CD4-positive, CD25-positive, alpha-beta regulatory T cell (primary cell): ENCODE results near the gene LY6G5B. TPM values are rescaled to one million over a fixed set of nuclear protein-coding genes. Genes with fewer than 3 reads are reported as not detected.

Experiments
- ATAC-seq, 2 donors: fragments of 150-1000 bp; cut with Tn5 transposase; one replicate each; pipeline ENCODE4 v1.10.0; 2021; ENCODE audit warnings: low read depth in 2 of 2, moderate number of reproducible peaks in 2 of 2, moderate library complexity in 1 of 2
- DNase-seq, 3 donors: peaks; one replicate each; pipeline versions ENCODE4 v3.0.0 to v3.0.0-alpha.2; 2012 to 2022; ENCODE audit warnings: mixed read lengths in 1 of 3
- H3K27ac ChIP-seq: one replicate; pipeline ENCODE4 v1.7.0; 2013; ENCODE audit warnings: mild to moderate bottlenecking, low read length; ENCODE audit not compliant: insufficient read depth, poor library complexity, severe bottlenecking
- H3K27me3 ChIP-seq: one replicate; pipeline ENCODE4 v1.7.0; 2013; ENCODE audit warnings: low read length; ENCODE audit not compliant: control insufficient read depth, insufficient read depth
- H3K36me3 ChIP-seq: one replicate; pipeline ENCODE4 v1.7.0; 2013; ENCODE audit warnings: mild to moderate bottlenecking, low read length, moderate library complexity; ENCODE audit not compliant: control insufficient read depth, insufficient read depth
- H3K4me1 ChIP-seq: 2 replicates; pipeline ENCODE4 v1.7.0; 2013; ENCODE audit warnings: mild to moderate bottlenecking, low read length; ENCODE audit not compliant: insufficient read depth, control insufficient read depth, poor library complexity, severe bottlenecking
- H3K4me3 ChIP-seq: one replicate; pipeline ENCODE4 v1.7.0; 2013; ENCODE audit warnings: low read depth, mild to moderate bottlenecking, low read length, moderate library complexity
- H3K9me3 ChIP-seq, 2 experiments: 1 replicate in 1 of 2; 2 replicates in 1 of 2; pipeline ENCODE4 v1.7.0; 2013; ENCODE audit warnings: low read length in 2 of 2, mild to moderate bottlenecking in 1 of 2, moderate library complexity in 1 of 2; ENCODE audit not compliant: control insufficient read depth in 2 of 2
- H3K27ac Mint-ChIP-seq, 3 donors: one replicate each; pipeline ENCODE4 v1.8.0; 2020 to 2022; ENCODE audit warnings: mild to moderate bottlenecking in 3 of 3, mixed read lengths in 3 of 3, moderate library complexity in 2 of 3
- H3K27me3 Mint-ChIP-seq: one replicate; pipeline ENCODE4 v1.8.0; 2022; ENCODE audit warnings: mild to moderate bottlenecking, mixed read lengths
- H3K36me3 Mint-ChIP-seq: one replicate; pipeline ENCODE4 v1.8.0; 2020; ENCODE audit warnings: mixed read lengths
- H3K4me1 Mint-ChIP-seq, 4 donors: one replicate each; pipeline ENCODE4 v1.8.0; 2020 to 2022; ENCODE audit warnings: mixed read lengths in 4 of 4, mild to moderate bottlenecking in 1 of 4
- H3K4me3 Mint-ChIP-seq, 4 donors: one replicate each; pipeline ENCODE4 v1.8.0; 2020 to 2022; ENCODE audit warnings: mild to moderate bottlenecking in 4 of 4, mixed read lengths in 4 of 4, moderate library complexity in 3 of 4
- H3K9me3 Mint-ChIP-seq, 7 donors: one replicate each; pipeline ENCODE4 v1.8.0; 2020 to 2022; ENCODE audit warnings: mixed read lengths in 7 of 7, mild to moderate bottlenecking in 3 of 7, moderate library complexity in 2 of 7
- polyA plus RNA-seq, 4 donors: library from polyadenylated mRNA; unstranded; fragments of 300-500 nt; fragmentation: Illumina TruSeq; gene quantifications; one replicate each; pipeline ENCODE4 v1.2.3, GENCODE V29; 2021
- total RNA-seq: library from RNA; stranded (reverse); gene quantifications from one replicate; pipeline ENCODE4 v1.2.3, GENCODE V29; 2022

Gene LY6G5B
- total RNA-seq: 38.8 TPM
- polyA plus RNA-seq: not detected

GRCh38 chr6:31669676-31670075 lies at the start of gene LY6G5B:
LY6G5B (plus strand) TSS chr6:31669976; CDS start chr6:31670951, 975 bp downstream.
- Histone ChIP-seq H3K27me3 (no peaks in the 10 kb centered on the region), H3K9me3 (no peaks in the 10 kb centered on the region), H3K4me1 (peaks cover 15% of the 10 kb centered on the region), H3K27ac (no peak within 1 kb of the TSS), H3K4me3 (no peak within 1 kb of the TSS), H3K36me3 (peaks cover 58% of the 10 kb centered on the region)
- DNase-seq: no peak
- Mint-ChIP-seq H3K36me3 (peaks cover 40% of the 10 kb centered on the region), H3K27me3 (no peaks in the 10 kb centered on the region), H3K4me3 (peak within 1 kb of the TSS in 3 of 4 donors; percentile 26 to 72 (median 47)), H3K27ac (peak within 1 kb of the TSS in 1 of 3 donors; percentile 56), H3K4me1 (peaks cover 4 to 43% (median 25%) of the 10 kb centered on the region in 4 donors), H3K9me3 (no peaks in the 10 kb centered on the region)
- no peak for ATAC-seq

GRCh38 chr6:31620586-31621319 lies 49.0 kb upstream of the LY6G5B start, which contains the start of gene PRRC2A:
PRRC2A (plus strand) TSS chr6:31620715; CDS start chr6:31622790, 2,075 bp downstream.
- peaks cover 11 to 49% (median 25%) of the 10 kb centered on the region in 4 donors for H3K4me1 Mint-ChIP-seq
- ATAC-seq (peak in 1 of 2 donors; percentile 26), DNase-seq (no peak)

GRCh38 chr6:31621320-31621939 lies 48.3 kb upstream of the LY6G5B start:
- Mint-ChIP-seq H3K9me3 (no peaks in the 10 kb centered on the region), H3K36me3 (peaks cover 23% of the 10 kb centered on the region), H3K27me3 (no peaks in the 10 kb centered on the region), H3K27ac (peak overlapping the region; percentile 96 to 97 (median 97)), H3K4me3 (peak overlapping the region; percentile 85 to 99 (median 96)), H3K4me1 (peaks cover 11 to 42% (median 27%) of the 10 kb centered on the region in 4 donors)
- H3K27me3 ChIP-seq: no peaks in the 10 kb centered on the region
- H3K27ac ChIP-seq: peak overlapping the region; percentile 98
- no peaks in the 10 kb centered on the region for H3K9me3 ChIP-seq
- peaks cover 18% of the 10 kb centered on the region for H3K4me1 ChIP-seq
- DNase-seq (peak in 1 of 3 donors; percentile 24), ATAC-seq (no peak)
- H3K4me3 ChIP-seq: peak overlapping the region; percentile 78
- peaks cover 36% of the 10 kb centered on the region for H3K36me3 ChIP-seq

More at GRCh38 chr6:31620586-31621319, 49.0 kb upstream of the LY6G5B start, which contains the start of gene PRRC2A:
- no peaks in the 10 kb centered on the region for H3K27me3 Mint-ChIP-seq
- peak within 1 kb of the TSS; percentile 96 to 98 (median 97) for H3K27ac Mint-ChIP-seq
- Histone ChIP-seq H3K36me3 (peaks cover 29% of the 10 kb centered on the region), H3K4me1 (peaks cover 22% of the 10 kb centered on the region), H3K27ac (peak within 1 kb of the TSS; percentile 98), H3K4me3 (peak within 1 kb of the TSS; percentile 84), H3K9me3 (no peaks in the 10 kb centered on the region), H3K27me3 (no peaks in the 10 kb centered on the region)
- peak within 1 kb of the TSS; percentile 85 to 99 (median 96) for H3K4me3 Mint-ChIP-seq
- H3K9me3 Mint-ChIP-seq: no peaks in the 10 kb centered on the region
- H3K36me3 Mint-ChIP-seq: peaks cover 16% of the 10 kb centered on the region

- H3K9me3 Mint-ChIP-seq: no peaks in the 10 kb centered on the region
- peak overlapping the region; percentile 78 for H3K4me3 ChIP-seq
- DNase-seq (no peak), ATAC-seq (no peak)
- H3K27me3 ChIP-seq: no peaks in the 10 kb centered on the region
- peaks cover 18% of the 10 kb centered on the region for H3K4me1 ChIP-seq
- no peaks in the 10 kb centered on the region for H3K27me3 Mint-ChIP-seq
- H3K36me3 ChIP-seq: peaks cover 41% of the 10 kb centered on the region
- H3K4me1 Mint-ChIP-seq: peaks cover 11 to 39% (median 28%) of the 10 kb centered on the region in 4 donors
- H3K4me3 Mint-ChIP-seq: peak overlapping the region; percentile 85 to 99 (median 96)
- H3K27ac ChIP-seq: peak overlapping the region; percentile 98
- H3K9me3 ChIP-seq: no peaks in the 10 kb centered on the region
- peaks cover 28% of the 10 kb centered on the region for H3K36me3 Mint-ChIP-seq
- peak overlapping the region; percentile 82 to 97 (median 96) for H3K27ac Mint-ChIP-seq
Measured at GRCh38 chr6:31621991-31622390, 47.8 kb upstream of the LY6G5B start.

GRCh38 chr6:31622684-31623091 lies 47.1 kb upstream of the LY6G5B start:
- peak overlapping the region; percentile 82 to 97 (median 96) for H3K27ac Mint-ChIP-seq
- Histone ChIP-seq H3K27ac (no peak overlapping the region), H3K27me3 (no peaks in the 10 kb centered on the region), H3K36me3 (peaks cover 48% of the 10 kb centered on the region), H3K9me3 (no peaks in the 10 kb centered on the region), H3K4me3 (no peak overlapping the region), H3K4me1 (peaks cover 18% of the 10 kb centered on the region)
- peak overlapping the region; percentile 85 to 99 (median 96) for H3K4me3 Mint-ChIP-seq
- H3K4me1 Mint-ChIP-seq: peaks cover 11 to 42% (median 27%) of the 10 kb centered on the region in 4 donors
- H3K27me3 Mint-ChIP-seq: no peaks in the 10 kb centered on the region
- DNase-seq (no peak), ATAC-seq (no peak)
- H3K36me3 Mint-ChIP-seq: peaks cover 35% of the 10 kb centered on the region
- H3K9me3 Mint-ChIP-seq: no peaks in the 10 kb centered on the region

- ATAC-seq (no peak), DNase-seq (no peak)
- peaks cover 11 to 38% (median 29%) of the 10 kb centered on the region in 4 donors for H3K4me1 Mint-ChIP-seq
- peak overlapping the region in 2 of 3 donors; percentile 28 to 42 for H3K27ac Mint-ChIP-seq
- Histone ChIP-seq H3K9me3 (no peaks in the 10 kb centered on the region), H3K27ac (no peak overlapping the region), H3K27me3 (no peaks in the 10 kb centered on the region), H3K4me1 (peaks cover 18% of the 10 kb centered on the region), H3K36me3 (peaks cover 62% of the 10 kb centered on the region), H3K4me3 (no peak overlapping the region)
- no peaks in the 10 kb centered on the region for H3K27me3 Mint-ChIP-seq
- H3K4me3 Mint-ChIP-seq: peak overlapping the region in 2 of 4 donors; percentile 2 to 8
- peaks cover 36% of the 10 kb centered on the region for H3K36me3 Mint-ChIP-seq
- peaks cover 0 to 1% (median 0%) of the 10 kb centered on the region in 7 donors for H3K9me3 Mint-ChIP-seq
Measured at GRCh38 chr6:31624070-31624469, 45.7 kb upstream of the LY6G5B start.

- H3K36me3 Mint-ChIP-seq: peaks cover 55% of the 10 kb centered on the region
- peaks cover 7% of the 10 kb centered on the region for H3K4me1 ChIP-seq
- no peak overlapping the region for H3K27ac Mint-ChIP-seq
- peaks cover 0 to 1% (median 0%) of the 10 kb centered on the region in 7 donors for H3K9me3 Mint-ChIP-seq
- peaks cover 83% of the 10 kb centered on the region for H3K36me3 ChIP-seq
- H3K27ac ChIP-seq: no peak overlapping the region
- DNase-seq (no peak), ATAC-seq (no peak)
- H3K4me3 ChIP-seq: no peak overlapping the region
- H3K27me3 Mint-ChIP-seq: no peaks in the 10 kb centered on the region
- no peak overlapping the region for H3K4me3 Mint-ChIP-seq
- H3K4me1 Mint-ChIP-seq: peaks cover 6 to 21% (median 18%) of the 10 kb centered on the region in 4 donors
- H3K9me3 ChIP-seq: no peaks in the 10 kb centered on the region
- no peaks in the 10 kb centered on the region for H3K27me3 ChIP-seq
Measured at GRCh38 chr6:31626952-31627351, 42.8 kb upstream of the LY6G5B start.
